ENCODE results near the gene JUP. TPM values are rescaled to one million over a fixed set of nuclear protein-coding genes. Genes with fewer than 3 reads are reported as not detected.
A peak's percentile ranks its signal among the peaks of the same experiment; 100 is the strongest.

The JUP gene
- total RNA-seq, 2 donors from 2014 or later: 67.9 to 85.4 TPM

GRCh38 chr17:41773190-41773588 lies 13.3 kb downstream of the JUP start:
- no peak overlapping the region for H3K4me3 ChIP-seq
- TF ChIP-seq CTCF (IDR thresholded peaks at IDR 0.05) (no peak), POLR2A (IDR thresholded peaks at IDR 0.05) (peak in 2 of 3 donors; percentile 28 to 29)
- 18 to 40% methylated on average over 2 to 12 of the region's 12 CpGs for WGBS, 2 donors

DNA sequence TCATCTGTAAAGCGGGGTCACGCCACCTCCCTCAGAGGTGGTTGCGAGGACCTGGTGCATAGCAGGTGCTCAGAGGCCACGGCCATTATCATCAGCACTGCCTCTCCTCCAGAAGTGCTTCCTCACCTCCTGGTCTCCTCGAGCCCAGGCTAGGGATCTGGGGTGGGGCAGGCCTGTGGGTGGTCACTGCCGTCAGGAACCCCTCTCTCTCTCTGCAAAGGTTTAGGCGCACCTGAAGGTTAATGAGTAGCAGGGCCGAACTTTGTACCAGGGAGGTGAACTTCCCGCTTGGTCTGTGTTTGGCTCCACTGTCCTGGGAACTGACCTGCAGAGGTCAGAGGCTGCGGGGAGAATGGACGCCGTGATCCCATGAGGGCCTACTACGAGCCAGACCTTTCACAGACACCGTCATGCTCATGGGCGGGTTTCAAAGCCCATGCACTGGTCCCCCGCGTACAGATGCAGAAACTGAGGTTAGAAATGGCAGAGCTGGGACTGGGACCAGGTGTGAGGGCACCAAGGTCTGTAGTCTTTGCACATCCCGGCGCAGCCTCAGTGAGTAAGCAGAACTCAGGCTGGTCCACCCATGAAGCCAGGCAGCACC lies 13.8 kb downstream of the JUP start:
- no peak for TF ChIP-seq CTCF (IDR thresholded peaks at IDR 0.05)
- no peak for TF ChIP-seq POLR2A (IDR thresholded peaks at IDR 0.05)
- no peak for DNase-seq
- ATAC-seq: no peak
- intact Hi-C loops (cut with DNase I): no loop called here
- H3K9me3 ChIP-seq: no peaks in the 10 kb centered on the region
- H3K36me3 ChIP-seq (replicated peaks in 1 of 2; ENCODE audit: insufficient read depth in 1 of 2, low read depth in 2 of 2): peaks cover 17 to 21% of the 10 kb centered on the region in 2 donors
- no peaks in the 10 kb centered on the region for H3K27me3 ChIP-seq
- peak overlapping the region; percentile 67 to 78 (median 75) for H3K27ac ChIP-seq
- WGBS, 2 donors: 48 to 53% methylated on average over 10 to 19 of the region's 19 CpGs
- H3K4me1 ChIP-seq: peaks cover 57% of the 10 kb centered on the region
- H3K4me3 ChIP-seq: no peak overlapping the region

More at GRCh38 chr17:41773190-41773588, 13.3 kb downstream of the JUP start:
- Histone ChIP-seq H3K27me3 (no peaks in the 10 kb centered on the region), H3K27ac (peak overlapping the region; percentile 67 to 78 (median 75)), H3K36me3 (replicated peaks in 1 of 2; ENCODE audit: insufficient read depth in 1 of 2, low read depth in 2 of 2) (peaks cover 13 to 16% of the 10 kb centered on the region in 2 donors), H3K9me3 (no peaks in the 10 kb centered on the region), H3K4me1 (peaks cover 62% of the 10 kb centered on the region)
- DNase-seq (peak; percentile 58 to 92 (median 81)), ATAC-seq (peak; percentile 50)
- intact Hi-C loops (cut with DNase I): no loop called here

- peak; percentile 72 for ATAC-seq
Observed at GRCh38 chr17:41772218-41772585, 14.3 kb downstream of the JUP start.

DNA sequence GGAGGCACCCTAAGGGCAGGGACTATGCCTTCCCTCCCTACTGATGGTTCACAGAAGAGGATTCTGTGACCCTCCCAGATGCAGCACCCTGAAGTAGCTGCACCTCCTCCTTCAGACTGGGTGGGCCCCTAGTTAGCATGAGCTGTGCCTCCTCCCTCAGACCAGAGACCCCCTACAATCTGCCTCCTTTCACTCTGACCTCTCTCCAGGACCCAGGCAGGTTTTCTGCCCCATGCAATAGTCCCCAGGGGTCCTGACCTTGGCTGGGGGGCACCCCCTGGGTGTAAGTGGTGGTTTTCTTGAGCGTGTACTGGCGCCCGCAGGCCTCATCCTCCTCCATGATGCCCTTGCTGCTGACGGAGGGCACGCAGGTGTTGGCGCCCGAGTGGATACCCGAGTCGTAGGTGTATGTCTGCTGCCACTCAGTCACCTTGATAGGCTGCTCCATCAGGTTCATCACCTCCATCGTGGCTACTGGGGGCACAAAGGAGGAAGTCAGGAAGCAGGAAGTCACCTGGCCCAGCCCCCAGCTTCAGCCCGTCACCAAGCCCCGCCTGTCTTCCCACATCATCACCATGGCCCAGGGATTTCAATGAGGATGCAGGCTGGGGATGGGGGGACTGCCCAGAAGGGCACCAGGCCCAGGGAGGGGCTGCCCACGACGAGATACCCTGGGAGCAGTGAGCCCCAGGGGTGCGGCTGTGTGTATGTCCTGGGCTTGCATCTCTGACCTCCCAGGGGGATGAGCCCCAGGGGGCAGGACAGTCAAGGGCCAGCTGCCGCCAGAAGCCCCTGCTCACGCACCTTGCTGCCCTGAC lies 14.9 kb downstream of the JUP start:
- WGBS, 2 donors: 78 to 96% methylated on average over 4 to 17 of the region's 17 CpGs

More at GRCh38 chr17:41772218-41772585, 14.3 kb downstream of the JUP start:
- TF ChIP-seq CTCF (IDR thresholded peaks at IDR 0.05) (no peak), POLR2A (IDR thresholded peaks at IDR 0.05) (no peak)
- DNase-seq: peak; percentile 74 to 86 (median 81)
- Histone ChIP-seq H3K36me3 (replicated peaks in 1 of 2; ENCODE audit: insufficient read depth in 1 of 2, low read depth in 2 of 2) (peaks cover 21 to 26% of the 10 kb centered on the region in 2 donors), H3K4me3 (no peak overlapping the region), H3K27me3 (no peaks in the 10 kb centered on the region), H3K4me1 (peaks cover 52% of the 10 kb centered on the region), H3K27ac (peak overlapping the region; percentile 67 to 78 (median 75)), H3K9me3 (no peaks in the 10 kb centered on the region)
- intact Hi-C loops (cut with DNase I): no loop called here
- 21% methylated on average over 4 of the region's 4 CpGs; no CpG with 5 or more reads in 1 of the 2 donors for WGBS, 2 donors

More for the DNA sequence above, 14.9 kb downstream of the JUP start:
- TF ChIP-seq POLR2A (IDR thresholded peaks at IDR 0.05) (no peak), CTCF (IDR thresholded peaks at IDR 0.05) (no peak)
- peaks cover 26 to 29% of the 10 kb centered on the region in 2 donors for H3K36me3 ChIP-seq (replicated peaks in 1 of 2; ENCODE audit: insufficient read depth in 1 of 2, low read depth in 2 of 2)
- ATAC-seq (no peak), DNase-seq (no peak)
- intact Hi-C loops (cut with DNase I): no loop called here
- no peaks in the 10 kb centered on the region for H3K27me3 ChIP-seq
- H3K9me3 ChIP-seq: no peaks in the 10 kb centered on the region
- H3K4me1 ChIP-seq: peaks cover 46% of the 10 kb centered on the region
- no peak overlapping the region for H3K4me3 ChIP-seq
- H3K27ac ChIP-seq: peak overlapping the region in 3 of 4 donors; percentile 67 to 78 (median 72)

All from body of pancreas (tissue), 4 donors.